Inferior parietal cortex (tissue), 1 donor: ENCODE data around the gene DBP.
A peak's percentile ranks its signal among the peaks of the same experiment; 100 is the strongest.
"Not testable (repeated sequence)": the region's sequence is repeated elsewhere in the genome, so short reads cannot be mapped to it uniquely, and the experiment has no call there.

Source experiments
- DNase-seq: peaks from one replicate; pipeline ENCODE4 v3.0.0-alpha.2; 2016; ENCODE audit errors: extremely low spot score

The DBP gene, protein sequence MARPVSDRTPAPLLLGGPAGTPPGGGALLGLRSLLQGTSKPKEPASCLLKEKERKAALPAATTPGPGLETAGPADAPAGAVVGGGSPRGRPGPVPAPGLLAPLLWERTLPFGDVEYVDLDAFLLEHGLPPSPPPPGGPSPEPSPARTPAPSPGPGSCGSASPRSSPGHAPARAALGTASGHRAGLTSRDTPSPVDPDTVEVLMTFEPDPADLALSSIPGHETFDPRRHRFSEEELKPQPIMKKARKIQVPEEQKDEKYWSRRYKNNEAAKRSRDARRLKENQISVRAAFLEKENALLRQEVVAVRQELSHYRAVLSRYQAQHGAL

DNA sequence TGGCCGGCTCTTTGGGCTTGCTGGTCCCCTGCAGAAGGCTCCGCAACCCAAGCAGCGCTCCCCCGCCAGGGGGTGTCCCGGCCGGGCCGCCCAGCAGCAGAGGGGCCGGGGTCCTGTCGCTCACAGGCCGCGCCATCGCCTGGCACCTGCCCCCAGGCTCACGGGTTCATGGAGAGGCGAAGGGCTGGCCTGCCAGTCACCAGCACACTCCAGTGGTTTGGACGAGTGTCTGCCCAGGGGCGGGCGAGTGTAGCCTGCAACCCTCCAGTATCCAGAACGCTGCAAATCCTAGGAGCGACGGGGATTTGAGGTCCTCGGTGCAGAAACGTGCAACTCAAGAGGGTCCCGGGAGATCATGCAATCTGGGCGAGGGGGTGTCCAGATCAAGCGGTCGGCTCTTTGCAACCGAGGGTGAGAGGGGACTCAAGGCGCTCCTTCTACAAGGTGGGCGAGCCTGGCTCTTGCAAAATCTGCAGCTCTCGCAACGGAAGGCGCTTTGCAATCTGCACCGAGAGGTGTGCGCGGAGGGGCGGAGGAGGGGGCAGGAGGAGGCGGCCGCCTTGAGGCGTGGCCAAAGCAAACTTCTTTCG lies at the start of gene DBP:
Gene DBP, minus strand, starts transcription at position 521 of the 590 bp plus-strand sequence. Its CDS starts 385 bp downstream, at position 136.
- DNase-seq = no peak

DNA sequence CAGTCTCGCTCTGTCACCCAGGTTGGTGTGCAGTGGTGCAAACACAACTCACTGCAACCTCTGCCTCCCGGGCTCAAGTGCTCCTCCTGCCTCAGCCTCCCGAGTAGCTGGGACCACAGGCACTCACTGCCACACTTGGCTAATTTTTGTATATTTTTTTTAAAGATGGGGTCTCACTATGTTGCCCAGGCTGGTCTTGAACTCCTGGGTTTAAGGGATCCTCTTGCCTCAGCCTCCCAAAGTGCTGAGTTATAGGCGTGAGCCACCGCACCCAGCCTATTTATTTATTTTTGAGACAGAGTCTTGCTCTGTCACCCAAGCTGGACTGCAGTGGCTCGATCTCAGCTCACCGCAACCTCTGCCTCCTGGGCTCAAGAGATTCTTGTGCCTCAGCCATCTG lies 49.5 kb upstream of the DBP start:
- not testable (repeated sequence) for DNase-seq

DNA sequence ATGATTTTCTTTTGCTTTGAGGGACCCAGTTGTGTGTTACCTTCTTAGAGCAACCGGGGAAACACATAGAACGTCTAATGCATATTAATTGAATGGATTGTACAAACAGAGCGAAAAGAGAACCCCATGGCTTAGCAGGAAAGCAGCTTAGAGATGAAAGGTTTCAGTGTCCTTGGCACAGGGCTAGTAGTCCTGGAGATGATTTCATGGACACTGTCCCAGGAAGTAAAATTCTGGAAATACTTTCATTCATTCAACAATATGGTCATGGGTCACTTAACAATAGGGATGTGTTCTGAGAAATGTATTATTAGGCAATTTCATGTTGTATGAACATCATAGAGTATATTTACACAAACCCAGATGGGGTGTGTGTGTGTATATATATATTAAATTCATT lies 48.9 kb upstream of the DBP start:
- no peak for DNase-seq

DNA sequence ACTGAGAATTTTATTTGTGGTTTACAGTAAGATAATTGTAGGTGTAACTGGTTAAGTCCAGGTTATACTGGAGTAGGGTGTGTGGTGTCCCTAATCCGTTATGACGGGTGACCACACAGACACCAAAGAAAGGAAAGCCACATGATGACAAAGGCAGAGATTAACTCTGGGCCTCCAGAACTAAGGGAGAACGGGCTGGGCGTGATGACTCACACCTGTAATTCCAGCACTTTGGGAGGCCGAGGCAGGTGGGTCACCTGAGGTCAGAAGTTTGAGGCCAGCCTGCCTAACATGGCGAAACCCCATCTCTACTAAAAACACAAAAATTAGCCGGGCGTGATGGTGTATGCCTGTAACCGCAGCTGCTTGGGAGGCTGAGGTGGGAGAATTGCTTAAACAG lies 48.4 kb upstream of the DBP start:
- DNase-seq = no peak

DNA sequence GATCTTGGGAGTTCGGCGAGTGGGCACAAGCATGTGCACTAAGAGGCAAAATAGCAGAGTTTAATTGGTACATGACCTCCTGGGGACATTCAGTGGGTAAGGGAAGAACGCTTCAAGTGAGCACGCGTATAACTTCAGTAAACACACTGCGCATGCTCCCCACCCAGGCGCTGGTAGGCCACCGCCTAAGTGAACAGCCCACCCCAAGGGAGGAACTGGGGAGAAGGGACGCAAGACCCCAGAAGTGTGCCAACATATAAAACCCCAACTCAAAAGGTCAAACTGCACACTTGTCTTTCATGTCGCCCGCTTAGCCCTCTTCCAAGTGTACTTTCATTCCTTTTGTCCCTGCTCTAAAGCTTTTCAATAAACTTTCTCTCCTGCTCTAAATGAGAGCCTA lies 46.2 kb upstream of the DBP start:
- peak; percentile 58 for DNase-seq

DNA sequence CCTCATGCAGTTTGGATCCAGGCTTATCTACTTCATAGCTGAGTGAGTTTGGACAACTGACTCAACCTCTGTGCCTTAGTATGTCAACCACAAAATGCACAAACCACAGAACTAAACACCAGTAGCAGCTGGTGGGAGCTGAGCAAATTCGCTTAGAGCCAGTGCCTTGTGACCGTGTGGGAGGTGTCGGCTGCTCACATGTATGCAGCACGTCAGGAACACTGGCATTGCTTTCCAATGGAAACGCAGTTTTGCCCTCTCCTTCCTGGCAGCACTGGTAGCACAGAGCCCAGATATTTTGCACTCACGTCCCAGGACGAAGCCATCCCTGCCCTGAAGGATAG lies 43.9 kb upstream of the DBP start:
- DNase-seq = peak; percentile 69

DNA sequence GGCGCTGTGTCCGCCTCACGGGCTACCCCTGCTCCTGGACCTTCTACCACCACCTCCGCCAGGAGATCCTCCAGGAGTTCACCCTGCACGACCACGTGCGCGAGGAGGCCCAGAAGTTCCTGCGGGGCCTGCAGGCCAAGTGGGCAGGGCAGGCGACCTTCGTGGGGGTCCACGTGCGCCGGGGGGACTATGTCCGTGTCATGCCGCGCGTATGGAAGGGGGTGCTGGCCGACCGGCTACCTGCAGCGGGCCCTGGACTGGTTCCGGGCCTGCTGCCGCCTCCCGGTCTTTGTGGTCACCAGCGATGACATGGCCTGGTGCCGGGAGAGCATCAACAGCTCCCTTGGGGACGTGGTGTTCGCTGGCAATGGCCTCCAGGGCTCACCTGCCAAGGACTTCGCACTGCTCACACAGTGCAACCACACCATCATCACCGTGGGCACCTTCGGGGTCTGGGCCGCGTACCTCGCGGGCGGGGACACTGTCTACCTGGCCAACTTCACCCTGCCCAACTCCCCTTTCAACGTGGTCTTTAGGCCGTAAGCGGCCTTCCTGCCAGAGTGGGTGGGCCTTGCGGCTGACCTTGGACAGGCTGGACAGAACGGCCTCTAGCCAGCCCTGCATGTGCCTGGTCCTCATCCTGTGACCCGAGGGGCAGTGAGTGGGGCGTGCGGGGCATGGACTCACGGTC lies 43.4 kb upstream of the DBP start:
- DNase-seq = no peak

DNA sequence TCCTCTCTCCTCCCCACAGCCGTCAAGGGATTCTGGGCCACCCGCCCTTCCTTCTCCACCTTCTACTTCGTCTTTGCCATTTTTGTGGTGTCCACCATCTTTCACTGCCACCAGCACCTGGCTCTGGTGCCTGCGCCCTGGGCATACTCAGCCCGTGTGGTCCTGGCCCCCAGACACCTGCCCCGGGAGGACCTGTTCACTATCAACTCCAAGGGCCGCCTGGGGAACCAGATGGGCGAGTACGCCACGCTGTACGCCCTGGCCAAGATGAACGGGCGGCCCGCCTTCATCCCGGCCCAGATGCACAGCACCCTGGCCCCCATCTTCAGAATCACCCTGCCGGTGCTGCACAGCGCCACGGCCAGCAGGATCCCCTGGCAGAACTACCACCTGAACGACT lies 42.8 kb upstream of the DBP start:
- DNase-seq = not testable (repeated sequence)

DNA sequence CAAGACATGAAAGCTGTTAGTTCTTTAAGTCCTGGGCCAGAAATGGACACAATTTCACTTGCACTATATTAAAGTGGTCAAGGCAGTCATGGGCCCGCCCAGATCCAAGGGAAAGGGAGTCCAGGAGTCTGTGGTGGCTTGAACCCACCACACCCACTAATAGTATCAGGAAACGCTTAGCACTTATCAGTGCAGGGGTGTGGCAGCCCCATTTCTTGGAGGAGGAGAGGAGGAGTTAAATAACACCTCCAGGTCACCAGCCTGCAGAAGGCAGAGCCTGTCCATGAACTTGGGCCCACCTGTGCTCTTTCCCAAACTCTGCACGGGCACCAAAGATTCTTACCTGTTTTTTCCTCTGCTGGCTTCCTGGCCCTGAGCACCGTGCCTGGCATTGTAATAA lies 41.0 kb upstream of the DBP start:
- no peak for DNase-seq

DNA sequence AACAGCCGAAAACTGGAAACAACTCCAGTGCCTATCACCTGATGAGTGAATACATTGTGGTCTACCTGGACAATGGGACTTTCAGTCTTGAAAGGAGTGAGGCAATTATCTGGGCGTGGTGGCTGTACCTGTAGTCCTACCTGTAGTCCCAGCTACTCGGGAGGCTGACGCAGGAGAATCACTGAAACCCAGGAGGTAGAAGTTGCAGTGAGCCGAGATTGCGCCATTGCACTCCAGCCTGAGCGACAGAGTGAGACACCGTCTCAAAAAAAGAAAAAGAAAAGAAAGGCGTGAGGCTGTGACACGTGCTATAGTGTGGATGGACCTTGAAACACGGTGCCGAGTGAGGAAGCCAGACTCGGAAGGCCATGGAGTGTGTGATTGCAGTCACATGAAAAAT lies 39.7 kb upstream of the DBP start:
- DNase-seq = no peak

DNA sequence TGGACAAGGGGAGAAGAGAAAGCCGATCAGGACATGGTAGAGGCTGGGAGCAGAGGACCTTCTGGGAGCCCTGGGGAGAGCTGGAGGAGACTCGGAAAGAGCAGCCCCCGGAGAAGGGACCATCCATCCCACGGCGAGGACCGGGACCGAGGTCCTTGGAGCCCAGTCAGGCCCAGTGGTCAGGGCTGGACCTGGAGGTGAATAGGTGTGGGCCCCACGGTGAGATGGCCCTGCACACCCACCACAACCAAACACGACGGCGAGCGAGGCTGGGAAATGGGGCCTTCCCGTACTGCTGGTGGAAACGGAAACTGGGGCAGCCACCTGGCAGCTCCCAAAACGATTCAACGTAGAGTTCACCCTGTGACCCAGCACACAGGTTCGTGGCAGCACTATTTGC lies 39.3 kb upstream of the DBP start:
- DNase-seq = no peak

DNA sequence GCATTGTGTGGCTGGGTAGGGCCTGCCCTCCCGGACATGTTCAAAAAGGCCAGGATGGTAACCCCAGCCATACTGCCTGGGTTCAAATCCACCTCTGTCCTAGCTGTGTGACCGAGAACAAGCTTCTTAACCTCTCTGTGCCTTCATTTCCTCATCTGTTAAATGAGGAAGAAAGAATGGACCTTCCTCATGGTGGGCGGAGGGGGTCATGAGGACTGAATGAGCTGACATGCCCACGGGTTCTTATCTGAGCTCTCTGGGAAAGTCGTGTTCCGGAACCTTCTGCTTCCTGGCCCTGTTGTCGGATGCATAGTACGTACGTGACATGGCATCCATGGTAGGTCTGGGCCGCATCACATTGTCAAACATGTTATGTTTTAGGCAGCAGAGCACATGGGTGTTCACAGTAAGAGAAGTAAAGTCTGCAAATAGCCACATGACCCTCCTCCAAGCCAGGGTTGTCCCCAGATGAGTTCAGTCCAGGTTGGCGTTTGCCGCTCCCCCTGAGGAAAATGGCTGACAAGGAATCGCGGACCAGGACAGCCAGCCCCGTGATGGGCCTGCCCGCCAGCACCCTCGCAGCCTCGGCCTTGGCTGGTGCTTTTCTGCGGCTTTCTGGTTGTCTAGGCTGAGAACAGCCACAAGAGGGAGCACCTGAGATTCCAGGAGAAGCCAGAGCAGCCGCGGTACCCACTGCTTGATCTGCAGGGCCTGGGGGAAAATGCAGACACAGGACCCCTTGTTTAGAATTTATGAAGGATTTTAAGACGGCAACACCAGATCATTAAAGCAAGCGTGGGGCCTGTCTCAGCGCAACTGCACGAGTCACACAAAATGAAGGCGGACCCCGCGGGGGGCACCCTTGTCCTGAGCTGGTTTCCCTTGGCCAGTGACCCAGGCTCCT lies 38.0 kb upstream of the DBP start:
- peak; percentile 93 for DNase-seq

DNA sequence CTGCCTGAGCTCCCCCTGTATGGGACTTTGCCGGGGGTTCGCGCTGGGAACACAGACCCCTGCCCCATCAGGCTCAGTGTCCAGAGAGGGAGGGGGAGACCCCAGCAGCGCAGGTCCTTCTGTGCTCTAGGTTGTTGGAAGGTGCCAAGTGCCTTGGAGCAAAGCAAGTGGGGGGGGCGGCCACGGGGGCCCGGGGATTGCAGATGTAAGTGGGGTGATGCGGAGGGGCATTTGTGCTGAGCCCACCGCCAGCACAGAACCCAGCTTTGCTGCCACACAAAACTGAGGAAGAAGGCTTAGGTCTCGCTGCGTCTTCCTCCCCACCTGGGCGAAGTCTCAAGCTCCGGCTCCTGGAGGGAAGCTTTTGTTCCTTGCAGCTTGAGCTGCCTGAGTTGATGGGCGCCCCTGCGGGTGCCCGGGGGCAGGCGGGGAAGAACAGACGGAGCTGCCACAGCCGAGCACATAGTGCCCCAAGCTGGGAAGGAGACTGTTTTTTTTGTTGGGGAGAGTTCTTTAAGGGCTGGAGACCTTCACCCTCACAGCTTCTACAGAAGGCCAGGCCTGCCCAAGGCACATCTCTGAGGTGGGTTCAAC lies 37.1 kb upstream of the DBP start:
- no peak for DNase-seq

DNA sequence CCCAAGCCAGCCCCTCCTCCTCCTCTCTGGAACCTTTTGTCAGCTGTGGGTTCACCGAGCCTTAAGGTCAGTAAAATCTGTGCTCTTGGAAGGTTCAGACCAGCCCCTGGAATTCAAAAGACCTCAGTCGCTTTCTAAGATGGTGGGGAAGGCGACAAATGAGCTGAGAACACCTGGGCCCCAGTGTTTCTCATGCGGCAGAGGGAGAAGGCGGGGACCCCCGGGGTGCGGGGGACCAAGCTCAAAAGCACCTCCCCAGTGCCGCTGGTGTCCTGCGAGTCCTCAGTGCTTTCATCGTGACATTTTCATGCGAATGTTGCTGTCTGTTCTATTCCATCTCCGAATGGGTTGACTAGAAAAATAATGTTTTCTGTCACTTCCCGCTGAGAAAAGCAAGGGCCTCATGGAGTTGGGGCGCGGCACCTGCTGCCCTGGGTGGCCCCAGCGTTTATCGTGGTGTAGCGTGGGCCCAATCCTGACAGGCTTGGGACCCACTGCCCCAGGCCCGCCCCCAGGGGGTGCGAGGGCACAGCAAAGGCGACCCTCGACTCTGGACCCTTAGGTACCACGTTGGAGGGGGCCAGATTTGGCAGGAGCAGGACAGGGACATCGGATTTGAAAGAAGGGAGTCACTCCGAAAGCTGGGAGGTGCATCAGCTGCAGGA lies 36.4 kb upstream of the DBP start:
- DNase-seq = no peak

DNA sequence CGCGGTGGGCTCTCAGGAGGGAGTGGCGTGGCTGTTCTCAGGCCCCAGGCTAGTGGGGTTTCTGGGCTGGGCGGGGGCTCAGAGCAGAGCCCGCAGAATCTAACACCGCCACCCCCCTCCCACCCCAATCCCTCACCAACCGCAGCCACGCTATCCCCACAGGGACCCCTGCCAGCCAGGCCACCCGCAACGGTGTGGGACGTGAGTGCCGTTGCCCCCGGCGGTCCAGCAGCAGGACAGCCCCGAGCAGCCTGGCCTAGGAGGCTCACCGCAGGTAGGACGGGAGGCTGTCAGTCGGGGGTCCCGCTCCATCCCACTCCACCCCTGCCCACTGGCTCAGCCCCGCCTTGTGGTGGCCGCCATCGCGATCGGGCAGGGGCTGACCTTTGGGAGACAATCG lies 35.8 kb upstream of the DBP start, which contains the start of gene NTN5:
Gene NTN5, minus strand, starts transcription at position 24 of the 400 bp plus-strand sequence. CDS start 2,031 bp downstream, outside the sequence.
- no peak for DNase-seq

DNA sequence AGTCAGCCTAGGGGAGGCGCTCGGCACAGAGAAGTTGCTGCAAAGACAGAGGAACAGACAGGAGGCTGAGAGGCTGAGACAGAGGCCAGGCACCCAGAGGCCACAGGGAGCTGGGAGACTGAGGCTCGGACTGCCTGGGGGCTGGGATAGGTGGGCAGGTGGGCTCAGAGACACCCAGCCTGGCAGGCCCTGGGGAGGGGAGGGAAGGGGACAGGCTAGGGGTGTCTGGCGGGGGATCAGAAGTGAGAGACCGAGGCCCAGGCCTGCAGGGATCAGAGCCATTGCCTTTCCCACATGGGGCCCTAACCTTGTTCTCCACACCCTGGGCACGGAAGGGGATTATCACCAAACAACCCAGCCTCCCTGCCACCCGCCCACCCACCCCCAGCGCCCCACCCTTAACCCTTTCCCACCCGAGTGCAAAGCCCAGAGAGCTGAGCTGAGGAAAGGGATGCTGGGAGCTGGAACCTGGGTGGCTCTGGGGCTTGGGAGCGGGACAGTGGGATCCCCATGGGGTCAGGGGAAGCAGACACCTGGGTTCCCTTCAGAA lies 34.3 kb upstream of the DBP start:
- no peak for DNase-seq

DNA sequence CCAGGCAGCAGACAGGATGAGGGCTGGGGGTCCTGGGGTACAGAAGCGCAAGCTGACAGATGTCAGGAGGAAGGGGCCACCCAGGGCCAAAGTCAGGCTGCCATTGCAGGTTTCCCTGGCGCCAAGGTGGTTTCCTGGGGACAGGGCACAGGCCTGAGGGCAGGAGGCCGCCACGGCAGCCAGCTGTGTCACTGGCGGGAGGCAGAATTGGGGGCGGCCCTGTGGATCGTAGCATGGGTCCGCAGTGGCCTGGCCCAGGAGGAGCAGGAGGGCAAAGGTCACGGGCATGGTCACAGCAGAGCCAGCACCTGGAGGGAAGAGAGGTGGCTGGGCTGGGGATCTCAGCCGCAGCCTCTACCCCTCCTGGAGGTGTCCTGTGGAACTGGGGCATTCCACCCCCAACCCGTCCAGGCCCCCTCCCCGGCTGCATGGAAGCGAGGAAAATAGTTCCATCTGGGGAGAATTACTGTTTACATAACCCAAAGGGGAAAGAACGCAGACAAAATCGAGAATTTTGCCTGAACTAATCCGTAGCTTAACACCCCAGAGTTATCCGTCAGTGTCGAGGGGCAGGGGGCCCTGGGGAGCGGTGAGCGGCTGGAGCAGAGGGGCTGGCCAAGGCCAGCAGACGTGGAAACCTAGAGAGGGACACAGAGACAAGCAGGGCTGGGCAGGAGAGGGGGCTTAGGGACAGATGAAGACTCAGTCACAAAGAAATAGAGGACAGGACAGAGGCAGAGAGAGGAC lies 33.7 kb upstream of the DBP start:
- DNase-seq = no peak

DNA sequence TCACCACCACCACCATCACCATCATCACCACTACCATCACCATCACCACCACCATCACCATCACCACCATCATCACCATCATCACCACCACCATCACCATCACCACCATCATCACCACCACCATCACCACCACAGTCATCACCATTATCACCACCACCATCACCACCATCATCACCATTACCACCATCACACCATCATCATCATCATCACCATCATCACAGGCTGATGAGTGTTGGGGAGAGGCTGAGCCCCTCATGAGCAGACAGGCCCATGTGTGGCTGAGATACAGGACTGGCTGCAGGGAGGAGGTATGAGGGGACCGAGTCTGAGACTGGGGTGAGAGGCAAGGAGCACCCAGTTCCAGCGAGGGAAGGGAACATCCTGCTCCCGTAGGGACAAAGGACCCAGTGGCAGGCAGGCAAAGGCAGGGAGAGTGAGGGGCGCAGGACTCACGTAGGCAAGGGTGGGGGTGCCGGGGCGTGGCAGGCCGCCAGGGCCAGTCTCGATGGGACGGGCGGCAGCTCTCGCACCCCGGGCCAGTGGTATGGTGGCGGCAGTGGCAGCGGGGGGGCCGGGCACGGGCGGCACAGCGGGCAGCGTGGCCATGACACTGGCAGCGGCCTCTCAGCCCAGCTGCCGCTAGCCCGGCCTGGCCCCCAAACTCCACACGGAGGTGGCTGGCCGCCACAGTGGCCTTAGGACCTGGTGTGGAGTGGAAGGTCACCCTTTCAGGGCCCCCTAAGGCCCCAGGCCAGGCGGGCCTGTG lies 32.9 kb upstream of the DBP start:
- DNase-seq = no peak

DNA sequence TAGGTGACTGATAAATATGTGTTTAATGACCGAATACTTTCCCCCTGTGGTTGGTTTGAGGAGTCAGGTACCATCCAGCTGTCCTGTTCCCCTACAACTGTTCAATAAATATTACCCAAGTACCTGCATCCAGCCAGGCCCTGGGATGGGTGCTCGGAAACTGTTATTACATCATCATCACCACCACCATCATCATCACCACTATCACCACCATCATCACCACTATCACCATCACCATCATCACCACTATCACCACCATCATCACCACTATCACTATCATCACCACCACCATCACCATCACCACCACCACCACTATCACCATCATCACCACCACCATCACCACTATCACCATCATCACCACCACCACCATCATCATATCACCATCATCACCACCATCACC lies 31.6 kb upstream of the DBP start:
- DNase-seq = no peak
